Pancreas (tissue), 10 donors: Measurements from ENCODE around the gene THOC1. TPM values are rescaled to one million over a fixed set of nuclear protein-coding genes. Genes with fewer than 3 reads are reported as not detected.

ENCODE experiments used
- ATAC-seq, 4 donors: fragments of 200-7000 bp; cut with Tn5 transposase; one replicate each; pipeline versions ENCODE4 v1.8.0 to v1.9.1; 2020; ENCODE audit warnings: mild to moderate bottlenecking in 4 of 4, moderate library complexity in 4 of 4
- DNase-seq, 6 donors: peaks; one replicate each; pipeline ENCODE4 v3.0.0-alpha.2; 2020
- FAIRE-seq: peaks from 2 replicates; lab custom pipeline; 2012; peaks lifted over from hg19 to GRCh38; lab: Jason Lieb, UNC
- H3K27ac ChIP-seq, 4 donors: fragments of 200-600 bp; sonication (generic); 1 replicate in 3 of 4; 2 replicates in 1 of 4; pipeline versions ENCODE4 v1.5.0 to v1.8.0; 2020
- H3K27me3 ChIP-seq, 4 donors: fragments of 200-600 bp; one replicate each; pipeline ENCODE4 v1.8.0; 2021
- H3K36me3 ChIP-seq, 3 donors: fragments of 200-600 bp; sonication (generic) in 1 of 3; one replicate each; pipeline versions ENCODE4 v1.5.0 to v1.8.0; 2020 to 2021
- H3K4me1 ChIP-seq, 3 donors: fragments of 200-600 bp; one replicate each; pipeline ENCODE4 v1.8.0; 2021
- H3K4me3 ChIP-seq, 4 donors: fragments of 200-600 bp; sonication (generic) in 2 of 4; one replicate each; pipeline versions ENCODE4 v1.5.0 to v1.8.0; 2020 to 2021
- H3K9me3 ChIP-seq, 4 donors: fragments of 200-600 bp; one replicate each; pipeline ENCODE4 v1.8.0; 2021
- WGBS, 2 donors: extraction: QIAGEN DNeasy Blood & Tissue Kit; methylation state at CpG; one replicate each; pipeline ENCODE4 v1.1.7; 2013; 5-methylcytosine and 5-hydroxymethylcytosine counted together
- intact Hi-C, 3 donors: fragments of 100-400 bp; cut with DNase I; formaldehyde crosslinking; loops; one replicate each; pipeline versions ENCODE4 v1.11.1 to v1.14.2; 2022
- polyA plus RNA-seq, 2 donors: library from polyadenylated mRNA; stranded (reverse); fragments of 200-250 nt; gene quantifications; one replicate each; pipeline ENCODE4 v1.2.3, GENCODE V29; 2013
- total RNA-seq, 6 donors: library from RNA; stranded (reverse); fragmentation: NEBNext Ultra II Directional in 4 of 6; extraction: Animal tissue kit (Norgen Biotek cat#: 25700) in 4 of 6; gene quantifications; one replicate each; pipeline versions ENCODE4 v1.2.1 to v1.2.4, GENCODE V29; 2021 to 2023
- TF ChIP-seq, protein P1 (sequence below), 4 donors: fragments of 200-600 bp; sonication (generic) in 3 of 4; IDR thresholded peaks; one replicate each; pipeline versions ENCODE4 v1.5.0 to v1.8.0; 2021; ENCODE audit warnings: antibody characterized with exemption in 4 of 4
- donor health status: healthy with polysubstance abuse.
- donor health status: DM: no; HTN: no; CAD: no; lungs with moderate emphysema.
- donor health status: DM: no; HTN: no; CAD: no.
- donor health status: control.
- donor health status: control.
- donor health status: Bipolar disorder and iron deficiency.
- donor health status: DM: yes; HTN: yes; CAD: no.
- donor health status: DM: no; HTN: no; CAD: no.
- donor health status: DM: no; HTN: no; CAD: no.
- donor health status: DM: yes; HTN: yes; CAD: no.

THOC1 gene
- total and polyA plus RNA-seq, 8 donors: 7.3 to 63.9 (median 16.1) TPM

DNA sequence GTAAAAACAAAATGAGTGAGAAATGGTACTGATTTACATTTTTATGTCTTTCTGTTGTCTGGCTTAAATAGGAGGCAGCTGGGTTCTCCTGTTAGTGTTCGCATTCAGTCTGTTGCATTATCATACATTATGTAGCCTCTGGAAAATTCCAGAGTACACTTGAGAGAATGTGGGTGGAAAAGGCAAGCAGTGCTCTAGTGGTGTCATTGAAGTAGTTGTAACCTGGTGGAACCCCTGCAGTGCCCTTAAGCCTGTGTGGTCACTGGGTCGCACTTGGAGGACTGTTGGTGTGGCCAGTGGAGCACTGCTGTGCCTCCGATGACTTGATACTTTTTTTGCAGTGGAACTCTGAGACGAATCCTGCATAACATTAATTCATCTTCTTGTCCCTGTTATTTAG lies 57.1 kb downstream of the THOC1 start:
- peaks cover 0 to 5% (median 0%) of the 10 kb centered on the region in 3 donors for H3K4me1 ChIP-seq
- peaks cover 0 to 49% (median 14%) of the 10 kb centered on the region in 3 donors for H3K36me3 ChIP-seq
- H3K4me3 ChIP-seq: no peak overlapping the region
- no peak for FAIRE-seq
- H3K27me3 ChIP-seq: no peaks in the 10 kb centered on the region
- no peak overlapping the region for H3K27ac ChIP-seq
- no peaks in the 10 kb centered on the region for H3K9me3 ChIP-seq
- DNase-seq: no peak
- intact Hi-C loops: no loop called here
- 97% methylated on average over 4 of the region's 4 CpGs for WGBS, 2 donors
- no peak for ATAC-seq
- TF ChIP-seq, protein P1, sequence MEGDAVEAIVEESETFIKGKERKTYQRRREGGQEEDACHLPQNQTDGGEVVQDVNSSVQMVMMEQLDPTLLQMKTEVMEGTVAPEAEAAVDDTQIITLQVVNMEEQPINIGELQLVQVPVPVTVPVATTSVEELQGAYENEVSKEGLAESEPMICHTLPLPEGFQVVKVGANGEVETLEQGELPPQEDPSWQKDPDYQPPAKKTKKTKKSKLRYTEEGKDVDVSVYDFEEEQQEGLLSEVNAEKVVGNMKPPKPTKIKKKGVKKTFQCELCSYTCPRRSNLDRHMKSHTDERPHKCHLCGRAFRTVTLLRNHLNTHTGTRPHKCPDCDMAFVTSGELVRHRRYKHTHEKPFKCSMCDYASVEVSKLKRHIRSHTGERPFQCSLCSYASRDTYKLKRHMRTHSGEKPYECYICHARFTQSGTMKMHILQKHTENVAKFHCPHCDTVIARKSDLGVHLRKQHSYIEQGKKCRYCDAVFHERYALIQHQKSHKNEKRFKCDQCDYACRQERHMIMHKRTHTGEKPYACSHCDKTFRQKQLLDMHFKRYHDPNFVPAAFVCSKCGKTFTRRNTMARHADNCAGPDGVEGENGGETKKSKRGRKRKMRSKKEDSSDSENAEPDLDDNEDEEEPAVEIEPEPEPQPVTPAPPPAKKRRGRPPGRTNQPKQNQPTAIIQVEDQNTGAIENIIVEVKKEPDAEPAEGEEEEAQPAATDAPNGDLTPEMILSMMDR (IDR thresholded peaks at IDR 0.05): no peak

- Histone ChIP-seq H3K36me3 (peaks cover 0 to 50% (median 14%) of the 10 kb centered on the region in 3 donors), H3K4me3 (no peak overlapping the region), H3K27me3 (no peaks in the 10 kb centered on the region), H3K9me3 (no peaks in the 10 kb centered on the region), H3K4me1 (peaks cover 0 to 5% (median 0%) of the 10 kb centered on the region in 3 donors), H3K27ac (no peak overlapping the region)
- no peak for FAIRE-seq
- WGBS, 2 donors: 21 to 25% methylated on average over 1 of the region's 1 CpG
- DNase-seq: no peak
- ATAC-seq: no peak
- TF ChIP-seq, protein P1 (IDR thresholded peaks at IDR 0.05): no peak
- intact Hi-C loops: no loop called here
These were observed 57.8 kb downstream of the THOC1 start for GRCh38 chr18:210075-210474.

- 94 to 97% methylated on average over 2 of the region's 2 CpGs for WGBS, 2 donors
- Histone ChIP-seq H3K27me3 (no peaks in the 10 kb centered on the region), H3K36me3 (peaks cover 0 to 32% (median 0%) of the 10 kb centered on the region in 3 donors), H3K4me1 (no peaks in the 10 kb centered on the region), H3K4me3 (no peak overlapping the region), H3K9me3 (no peaks in the 10 kb centered on the region), H3K27ac (no peak overlapping the region)
- DNase-seq (no peak), ATAC-seq (no peak), FAIRE-seq (no peak)
- intact Hi-C loops: no loop called here
- TF ChIP-seq, protein P1 (IDR thresholded peaks at IDR 0.05): no peak
These were observed 68.1 kb downstream of the THOC1 start for GRCh38 chr18:199768-200167.

GRCh38 chr18:199214-199613 lies 68.6 kb downstream of the THOC1 start:
- ATAC-seq (no peak), DNase-seq (no peak), FAIRE-seq (no peak)
- TF ChIP-seq, protein P1 (IDR thresholded peaks at IDR 0.05): no peak
- 97 to 98% methylated on average over 3 of the region's 3 CpGs for WGBS, 2 donors
- Histone ChIP-seq H3K9me3 (no peaks in the 10 kb centered on the region), H3K4me3 (no peak overlapping the region), H3K4me1 (no peaks in the 10 kb centered on the region), H3K27me3 (no peaks in the 10 kb centered on the region), H3K27ac (no peak overlapping the region), H3K36me3 (peaks cover 0 to 32% (median 0%) of the 10 kb centered on the region in 3 donors)
- intact Hi-C loops: no loop called here

- Histone ChIP-seq H3K4me1 (no peaks in the 10 kb centered on the region), H3K4me3 (no peak overlapping the region), H3K9me3 (no peaks in the 10 kb centered on the region), H3K36me3 (peaks cover 0 to 24% (median 0%) of the 10 kb centered on the region in 3 donors), H3K27ac (no peak overlapping the region), H3K27me3 (no peaks in the 10 kb centered on the region)
- no peak for ATAC-seq
- 100% methylated on average over 1 of the region's 1 CpG for WGBS, 2 donors
- intact Hi-C loops: no loop called here
- TF ChIP-seq, protein P1 (IDR thresholded peaks at IDR 0.05): no peak
- DNase-seq: no peak
- FAIRE-seq: no peak
These were observed 72.2 kb downstream of the THOC1 start for GRCh38 chr18:195651-196050.
